ENCODE data around the gene AK4. TPM values are rescaled to one million over a fixed set of nuclear protein-coding genes. Genes with fewer than 3 reads are reported as not detected.

Gene AK4
- total and polyA plus RNA-seq, 4 experiments from 2014 or later = 1.3 to 1.9 TPM; not detected in 2

DNA sequence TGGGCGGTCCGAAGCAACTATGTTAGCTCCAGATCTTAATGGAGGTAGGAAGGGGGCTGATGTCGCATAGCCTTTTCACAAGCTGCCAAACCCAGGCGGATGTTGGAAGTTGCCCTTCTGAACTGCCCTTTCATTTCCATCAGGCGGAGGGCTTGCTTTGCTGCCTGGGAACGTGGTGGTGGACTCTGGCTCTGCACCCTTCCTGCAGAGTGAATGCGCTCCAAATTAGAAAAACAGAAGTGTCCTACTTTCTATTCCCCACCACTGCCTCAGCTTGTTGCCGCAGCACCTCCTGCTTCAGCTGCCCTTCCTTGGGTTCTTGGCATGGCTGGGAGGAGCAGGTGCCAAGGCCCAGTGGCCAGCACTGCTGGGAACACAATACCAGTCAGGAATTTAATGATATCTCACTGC, 60.6 kb downstream of the AK4 start:
- intact Hi-C loops (cut with micrococcal nuclease) = loop anchor here (5.0 kb wide), 1 partner anchor 461 kb away; the partner anchor contains the start of gene RAVER2
- peaks cover 0 to 6% of the 10 kb centered on the region in 2 donors for H3K27me3 Mint-ChIP-seq
- no peak for DNase-seq
- no peak overlapping the region for H3K4me3 Mint-ChIP-seq
- H3K4me1 Mint-ChIP-seq = peaks cover 0 to 3% (median 0%) of the 10 kb centered on the region in 4 donors
- CTCF ChIA-PET (ENCODE audit: partially characterized antibody) = interaction anchor here (0.9 to 4.4 kb wide), 6 partner anchors 9 to 479 kb away, joined by 3 to 19 read pairs (median 4); no protein-coding TSS in a partner anchor
- POLR2A ChIA-PET (ENCODE audit: partially characterized antibody) = no interaction called here
- no peaks in the 10 kb centered on the region for H3K9me3 Mint-ChIP-seq
- H3K9me3 ChIP-seq (ENCODE audit: control insufficient read depth in 1 of 2, low read length in 2 of 2) = no peaks in the 10 kb centered on the region
- H3K36me3 Mint-ChIP-seq = no peaks in the 10 kb centered on the region
- no peaks in the 10 kb centered on the region for H3K4me1 ChIP-seq (ENCODE audit: insufficient read depth, low read length)
- no peak overlapping the region for H3K27ac ChIP-seq (ENCODE audit: low read depth, low read length)
- H3K27ac Mint-ChIP-seq = no peak overlapping the region
- no peaks in the 10 kb centered on the region for H3K36me3 ChIP-seq (ENCODE audit: insufficient read depth, low read length)
- no peak overlapping the region for H3K4me3 ChIP-seq (ENCODE audit: low read length in 2 of 2)
- no peaks in the 10 kb centered on the region for H3K27me3 ChIP-seq (ENCODE audit: insufficient read depth, low read length)

DNA sequence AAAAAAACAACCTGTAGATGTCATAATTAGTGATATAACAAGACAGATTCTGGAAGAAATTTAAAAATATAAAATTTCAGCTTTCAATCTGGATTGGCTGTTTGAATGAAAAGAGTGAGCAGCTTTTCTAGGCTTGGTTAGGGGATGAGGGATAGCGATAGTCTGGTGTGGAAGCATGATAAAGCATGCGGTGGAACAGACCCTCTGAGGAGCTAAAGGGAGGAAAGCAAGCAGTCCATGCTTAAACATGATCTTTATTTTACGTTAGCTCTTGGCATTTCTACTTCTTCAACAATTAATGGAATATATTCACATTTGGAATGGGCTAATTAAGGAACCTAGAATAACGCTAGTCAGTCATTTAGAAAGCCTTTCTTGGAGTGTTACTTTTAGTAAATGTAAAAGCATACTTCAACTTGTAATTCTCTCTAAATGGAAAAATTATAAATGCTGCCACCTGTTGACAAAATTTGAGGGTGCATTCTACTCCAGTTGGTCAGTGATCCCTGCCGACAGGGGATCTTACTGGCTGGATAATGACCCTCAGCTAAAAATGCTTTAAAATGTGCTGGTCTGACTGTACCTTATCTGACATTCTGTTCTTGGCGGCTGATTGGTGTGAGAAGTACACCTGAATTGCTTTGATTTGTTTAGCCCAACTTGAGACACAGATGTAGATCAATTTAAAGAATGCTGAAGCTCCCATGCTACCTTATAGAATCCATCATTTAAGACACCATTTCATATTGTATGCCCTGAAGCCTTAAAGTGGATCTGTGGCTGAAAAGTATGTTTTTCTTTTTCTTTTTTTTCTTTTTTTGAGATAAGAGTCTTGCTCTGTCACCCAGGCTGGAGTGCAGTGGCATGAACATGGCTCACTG, 61.2 kb downstream of the AK4 start:
- peaks cover 0 to 6% of the 10 kb centered on the region in 2 donors for H3K27me3 Mint-ChIP-seq
- H3K36me3 Mint-ChIP-seq = no peaks in the 10 kb centered on the region
- POLR2A ChIA-PET (ENCODE audit: partially characterized antibody) = no interaction called here
- no peak overlapping the region for H3K4me3 Mint-ChIP-seq
- H3K27ac Mint-ChIP-seq = no peak overlapping the region
- intact Hi-C loops (cut with micrococcal nuclease) = loop anchor here (1.0 to 5.0 kb wide), 2 partner anchors 149 to 462 kb away; partner anchors contain the start of gene RAVER2
- Histone ChIP-seq H3K9me3 (ENCODE audit: control insufficient read depth in 1 of 2, low read length in 2 of 2) (no peaks in the 10 kb centered on the region), H3K4me1 (ENCODE audit: insufficient read depth, low read length) (no peaks in the 10 kb centered on the region), H3K27ac (ENCODE audit: low read depth, low read length) (no peak overlapping the region), H3K36me3 (ENCODE audit: insufficient read depth, low read length) (no peaks in the 10 kb centered on the region), H3K4me3 (ENCODE audit: low read length in 2 of 2) (no peak overlapping the region), H3K27me3 (ENCODE audit: insufficient read depth, low read length) (no peaks in the 10 kb centered on the region)
- DNase-seq = peak in 3 of 5 donors; percentile 6 to 11 (median 7)
- CTCF ChIA-PET (ENCODE audit: partially characterized antibody) = interaction anchor here (0.8 to 4.4 kb wide), 7 partner anchors 10 to 478 kb away, joined by 3 to 19 read pairs (median 3); no protein-coding TSS in a partner anchor
- no peaks in the 10 kb centered on the region for H3K9me3 Mint-ChIP-seq
- H3K4me1 Mint-ChIP-seq = peaks cover 0 to 3% (median 0%) of the 10 kb centered on the region in 4 donors

DNA sequence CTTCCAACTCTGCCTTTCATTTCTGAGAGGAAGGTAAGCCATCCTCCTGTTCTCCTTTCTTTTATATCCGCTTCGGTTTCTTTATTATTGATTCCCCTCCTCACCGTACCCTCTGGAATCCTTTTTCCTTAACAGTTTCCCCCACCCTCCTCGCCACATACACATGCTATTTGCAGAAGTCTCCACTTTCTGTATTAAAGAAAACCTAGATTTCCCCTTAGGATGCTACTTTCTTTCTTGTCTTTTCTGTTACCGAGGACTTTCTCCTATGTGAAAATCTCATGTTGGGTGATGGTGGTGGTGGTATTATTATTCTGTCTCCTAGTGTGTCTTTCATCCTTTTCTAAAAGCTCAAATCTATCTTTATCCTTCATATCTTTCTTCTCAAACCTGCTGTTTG, 62.3 kb downstream of the AK4 start:
- ChIA-PET CTCF (ENCODE audit: partially characterized antibody) (interaction anchor here (1.2 to 4.4 kb wide), 2 partner anchors 9 to 477 kb away, joined by 3 to 19 read pairs; no protein-coding TSS in a partner anchor), POLR2A (ENCODE audit: partially characterized antibody) (no interaction called here)
- no peak overlapping the region for H3K27ac Mint-ChIP-seq
- H3K4me1 Mint-ChIP-seq = peaks cover 0 to 3% (median under 1%) of the 10 kb centered on the region in 4 donors
- no peaks in the 10 kb centered on the region for H3K9me3 Mint-ChIP-seq
- Histone ChIP-seq H3K27me3 (ENCODE audit: insufficient read depth, low read length) (no peaks in the 10 kb centered on the region), H3K4me1 (ENCODE audit: insufficient read depth, low read length) (no peaks in the 10 kb centered on the region), H3K4me3 (ENCODE audit: low read length in 2 of 2) (no peak overlapping the region), H3K27ac (ENCODE audit: low read depth, low read length) (no peak overlapping the region), H3K9me3 (ENCODE audit: control insufficient read depth in 1 of 2, low read length in 2 of 2) (no peaks in the 10 kb centered on the region), H3K36me3 (ENCODE audit: insufficient read depth, low read length) (no peaks in the 10 kb centered on the region)
- intact Hi-C loops (cut with micrococcal nuclease) = no loop called here
- no peak overlapping the region for H3K4me3 Mint-ChIP-seq
- peaks cover 0 to 5% of the 10 kb centered on the region in 2 donors for H3K27me3 Mint-ChIP-seq
- no peaks in the 10 kb centered on the region for H3K36me3 Mint-ChIP-seq
- DNase-seq = no peak

GRCh38 chr1:65211331-65211730, 63.3 kb downstream of the AK4 start:
- intact Hi-C loops (cut with micrococcal nuclease) = no loop called here
- peaks cover 1 to 4% of the 10 kb centered on the region in 2 donors for H3K27me3 Mint-ChIP-seq

DNA sequence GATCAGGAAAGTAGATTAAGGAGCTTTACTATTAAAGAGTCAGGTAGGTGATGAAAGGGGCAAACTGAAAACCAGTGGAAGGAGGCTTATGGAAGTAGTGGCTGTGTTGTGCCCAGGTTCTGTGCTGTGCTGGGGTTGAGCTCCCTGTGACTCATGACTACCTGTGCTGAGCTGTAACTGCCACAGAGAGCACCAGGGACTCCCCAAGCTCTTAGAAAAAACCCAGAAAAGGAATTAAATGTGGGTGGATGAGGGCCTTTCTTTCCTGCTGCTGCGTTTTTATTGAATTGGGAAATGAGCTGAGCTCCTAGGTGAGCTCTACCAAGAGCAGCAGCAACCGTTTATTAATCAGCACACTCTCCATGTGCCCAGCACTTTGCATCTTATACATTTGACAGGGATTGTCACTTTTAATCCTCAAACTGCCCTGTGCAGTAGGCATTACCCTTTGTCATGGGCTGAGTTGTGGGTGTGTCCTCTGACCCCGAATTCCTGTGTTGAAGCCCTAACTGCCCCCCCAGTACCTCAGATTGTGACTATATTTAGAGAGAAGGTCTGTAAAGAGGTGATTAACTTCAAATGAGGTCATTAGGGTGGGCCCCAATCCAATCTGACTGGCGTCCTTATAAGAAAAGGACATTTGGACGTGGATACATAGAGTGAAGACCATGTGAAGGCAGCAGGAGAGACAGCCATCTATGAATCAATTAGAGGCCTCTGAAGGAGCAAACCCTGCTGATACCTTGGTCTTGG, 65.4 kb downstream of the AK4 start:
- Mint-ChIP-seq H3K27me3 (peaks cover 1 to 3% of the 10 kb centered on the region in 2 donors), H3K27ac (no peak overlapping the region), H3K4me3 (no peak overlapping the region), H3K36me3 (no peaks in the 10 kb centered on the region), H3K4me1 (peaks cover 3 to 6% (median 4%) of the 10 kb centered on the region in 4 donors), H3K9me3 (no peaks in the 10 kb centered on the region)
- intact Hi-C loops (cut with micrococcal nuclease) = no loop called here
- no peaks in the 10 kb centered on the region for H3K36me3 ChIP-seq (ENCODE audit: insufficient read depth, low read length)
- H3K9me3 ChIP-seq (ENCODE audit: control insufficient read depth in 1 of 2, low read length in 2 of 2) = no peaks in the 10 kb centered on the region
- POLR2A ChIA-PET (ENCODE audit: partially characterized antibody) = no interaction called here
- H3K27me3 ChIP-seq (ENCODE audit: insufficient read depth, low read length) = no peaks in the 10 kb centered on the region
- no peak overlapping the region for H3K27ac ChIP-seq (ENCODE audit: low read depth, low read length)
- no peak overlapping the region for H3K4me3 ChIP-seq (ENCODE audit: low read length in 2 of 2)
- no peak for DNase-seq
- H3K4me1 ChIP-seq (ENCODE audit: insufficient read depth, low read length) = no peaks in the 10 kb centered on the region
- CTCF ChIA-PET (ENCODE audit: partially characterized antibody) = interaction anchor here (1.0 to 1.9 kb wide), 2 partner anchors 39 to 475 kb away, joined by 3 to 8 read pairs; no protein-coding TSS in a partner anchor

More at GRCh38 chr1:65211331-65211730, 63.3 kb downstream of the AK4 start:
- Mint-ChIP-seq H3K4me1 (peaks cover 4 to 6% (median 5%) of the 10 kb centered on the region in 4 donors), H3K4me3 (no peak overlapping the region), H3K9me3 (no peaks in the 10 kb centered on the region), H3K36me3 (no peaks in the 10 kb centered on the region), H3K27ac (no peak overlapping the region)
- ChIA-PET CTCF (ENCODE audit: partially characterized antibody) (interaction anchor here (4.4 kb wide), 1 partner anchor 8 kb away, joined by 19 read pairs; no protein-coding TSS in a partner anchor), POLR2A (ENCODE audit: partially characterized antibody) (no interaction called here)
- no peak for DNase-seq
- Histone ChIP-seq H3K9me3 (ENCODE audit: control insufficient read depth in 1 of 2, low read length in 2 of 2) (no peaks in the 10 kb centered on the region), H3K4me1 (ENCODE audit: insufficient read depth, low read length) (no peaks in the 10 kb centered on the region), H3K27me3 (ENCODE audit: insufficient read depth, low read length) (no peaks in the 10 kb centered on the region), H3K27ac (ENCODE audit: low read depth, low read length) (no peak overlapping the region), H3K36me3 (ENCODE audit: insufficient read depth, low read length) (no peaks in the 10 kb centered on the region), H3K4me3 (ENCODE audit: low read length in 2 of 2) (no peak overlapping the region)

GRCh38 chr1:65214340-65215027, 66.5 kb downstream of the AK4 start:
- Mint-ChIP-seq H3K36me3 (no peaks in the 10 kb centered on the region), H3K4me1 (peaks cover 3 to 6% (median 4%) of the 10 kb centered on the region in 4 donors), H3K27me3 (peaks cover 1 to 3% of the 10 kb centered on the region in 2 donors), H3K4me3 (no peak overlapping the region), H3K27ac (no peak overlapping the region), H3K9me3 (no peaks in the 10 kb centered on the region)
- no peak for DNase-seq
- H3K36me3 ChIP-seq (ENCODE audit: insufficient read depth, low read length) = no peaks in the 10 kb centered on the region
- CTCF ChIA-PET (ENCODE audit: partially characterized antibody) = interaction anchor here (2.1 kb wide), 1 partner anchor 473 kb away, joined by 26 read pairs; no protein-coding TSS in a partner anchor
- H3K4me3 ChIP-seq (ENCODE audit: low read length in 2 of 2) = no peak overlapping the region
- no peaks in the 10 kb centered on the region for H3K4me1 ChIP-seq (ENCODE audit: insufficient read depth, low read length)
- H3K27ac ChIP-seq (ENCODE audit: low read depth, low read length) = no peak overlapping the region
- intact Hi-C loops (cut with micrococcal nuclease) = loop anchor here (1.0 kb wide), 1 partner anchor 473 kb away; no protein-coding TSS in a partner anchor
- POLR2A ChIA-PET (ENCODE audit: partially characterized antibody) = no interaction called here
- H3K9me3 ChIP-seq (ENCODE audit: control insufficient read depth in 1 of 2, low read length in 2 of 2) = no peaks in the 10 kb centered on the region
- no peaks in the 10 kb centered on the region for H3K27me3 ChIP-seq (ENCODE audit: insufficient read depth, low read length)

Measured in CD4-positive, alpha-beta memory T cell (primary cell).